HG03469 (cell line): ENCODE measurements around the gene DNAH8.
"Not testable (repeated sequence)": the region's sequence is repeated elsewhere in the genome, so short reads cannot be mapped to it uniquely, and the experiment has no call there.

ENCODE experiments used
- ATAC-seq: cut with Tn5 transposase; IDR thresholded peaks from one replicate; pipeline ENCODE4 v1.9.1; 2021; ENCODE audit warnings: mild to moderate bottlenecking, moderate library complexity, moderate number of reproducible peaks; ENCODE audit not compliant: unreplicated experiment

Gene DNAH8

DNA sequence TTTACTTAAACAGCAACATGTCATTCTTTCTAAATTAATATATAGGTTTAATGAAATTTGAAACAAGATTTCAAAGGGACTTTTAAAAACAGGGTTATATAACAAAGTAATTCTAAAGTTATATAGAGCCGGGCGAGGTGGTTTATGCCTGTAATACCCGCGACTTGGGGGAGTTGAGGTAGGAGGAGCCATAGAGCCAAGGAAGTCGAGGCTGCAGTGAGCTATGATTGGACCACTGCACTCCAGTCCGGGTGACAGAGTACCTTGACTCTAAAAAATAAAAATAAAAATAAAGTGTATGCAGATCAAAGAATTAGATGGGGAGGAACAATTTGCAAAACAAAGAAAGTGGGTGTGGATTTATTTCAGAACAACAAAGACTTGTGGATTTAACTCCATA is 182.4 kb downstream of the DNAH8 start:
- no peak for ATAC-seq

DNA sequence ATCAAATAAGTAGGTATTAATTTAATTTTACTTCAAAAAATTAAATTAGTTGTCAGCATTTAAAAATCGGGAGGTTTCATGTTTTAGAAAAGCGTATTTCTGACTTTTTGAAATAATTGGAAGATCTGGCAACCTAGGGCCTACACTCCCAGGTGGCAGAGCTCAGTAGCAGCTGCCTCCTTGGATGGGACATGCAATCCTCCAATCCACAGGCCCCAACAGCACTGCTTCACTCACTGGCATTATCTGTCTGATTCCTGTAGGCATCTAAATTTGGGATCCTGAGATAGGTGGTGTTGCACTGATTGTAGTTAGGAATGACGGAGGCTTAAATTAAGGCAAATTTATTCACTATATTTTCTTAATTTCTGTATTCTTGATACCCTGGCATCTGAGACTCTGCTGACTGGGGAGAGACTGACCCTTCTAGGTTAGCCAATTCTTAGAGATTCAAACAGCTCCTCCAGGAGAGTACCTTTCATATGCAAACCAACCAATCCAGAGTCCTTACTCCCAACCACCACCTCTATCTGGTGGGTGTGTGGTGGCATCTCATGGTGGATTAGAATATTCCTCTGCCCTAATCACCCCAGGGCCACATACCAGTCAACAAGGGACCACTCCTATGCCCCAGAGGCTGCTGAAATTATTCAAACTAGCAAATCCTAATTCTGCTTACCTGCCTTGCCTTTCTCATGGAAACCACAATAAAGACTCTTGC is 186.9 kb downstream of the DNAH8 start:
- no peak for ATAC-seq

GRCh38 chr6:38906582-38906981 is 191.5 kb downstream of the DNAH8 start:
- no peak for ATAC-seq

DNA sequence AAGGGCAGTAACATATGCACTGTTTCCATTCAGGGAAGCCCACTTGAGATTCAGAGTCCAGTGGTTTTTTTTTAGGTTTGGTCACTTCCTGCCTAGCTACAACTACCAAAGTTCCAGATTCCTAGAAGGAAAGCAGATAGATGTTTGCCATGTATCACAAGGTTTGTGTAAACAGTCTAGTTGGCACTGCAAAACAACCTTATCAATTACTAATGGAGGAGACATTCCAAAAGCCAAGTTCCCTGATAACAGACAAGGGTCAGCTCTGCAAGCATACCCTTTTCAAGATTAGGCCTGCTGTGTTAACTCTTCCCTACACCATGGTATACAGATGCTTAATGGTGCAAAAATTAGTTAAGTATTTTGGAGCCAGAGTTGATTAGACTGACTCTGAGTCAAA is 192.2 kb downstream of the DNAH8 start:
- no peak for ATAC-seq

DNA sequence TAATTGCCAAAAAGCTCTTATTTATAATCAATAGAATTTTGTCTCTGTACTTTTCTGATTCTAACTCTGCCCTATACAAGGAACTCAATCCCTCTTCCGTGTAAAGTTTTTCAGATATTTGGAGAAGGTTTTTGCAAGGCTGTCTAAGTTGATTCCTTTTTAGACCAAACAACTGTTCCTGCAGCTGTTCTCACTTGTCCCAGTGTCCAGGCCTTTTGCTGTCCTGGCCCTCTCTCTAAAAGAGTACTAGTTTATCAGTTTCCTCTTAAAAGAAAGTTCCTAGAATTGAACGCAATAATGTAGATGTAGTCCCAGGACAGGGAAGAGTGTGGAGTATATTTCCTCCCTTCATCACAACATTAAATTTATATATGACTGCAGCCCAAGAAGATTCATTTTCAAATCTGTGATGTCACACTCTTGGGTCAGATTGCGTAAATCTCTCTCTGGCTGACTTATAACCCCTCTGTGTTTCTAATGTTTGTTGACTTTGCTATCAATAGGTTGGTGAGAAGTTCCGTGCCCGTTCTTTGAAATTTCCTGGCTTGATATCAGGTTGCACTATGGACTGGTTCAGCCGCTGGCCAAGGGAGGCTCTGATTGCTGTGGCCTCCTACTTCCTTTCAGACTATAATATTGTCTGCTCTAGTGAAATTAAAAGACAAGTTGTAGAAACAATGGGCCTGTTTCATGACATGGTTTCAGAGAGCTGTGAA is 194.1 kb downstream of the DNAH8 start:
- ATAC-seq, result no peak

- ATAC-seq, result no peak
These were observed 195.1 kb downstream of the DNAH8 start for GRCh38 chr6:38910207-38910606.

DNA sequence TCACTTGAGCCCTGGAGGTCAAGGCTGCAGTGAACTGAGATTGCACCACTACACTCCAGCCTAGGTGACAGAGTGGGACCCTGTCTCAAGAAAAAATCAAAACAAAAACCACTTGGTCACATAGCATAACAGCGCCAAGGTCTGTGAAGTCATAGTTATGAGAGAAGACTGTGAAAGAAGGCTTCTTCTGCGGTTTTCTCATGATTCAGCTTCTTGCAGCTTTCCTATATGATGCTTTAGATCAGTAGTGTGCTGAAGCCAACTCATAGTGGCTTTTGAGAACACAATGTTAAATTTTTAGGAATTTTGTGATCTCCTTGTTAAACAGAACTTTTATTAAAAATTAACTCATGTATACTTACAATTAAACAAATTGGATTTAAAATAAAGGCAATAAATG is 197.3 kb downstream of the DNAH8 start:
- no peak for ATAC-seq

DNA sequence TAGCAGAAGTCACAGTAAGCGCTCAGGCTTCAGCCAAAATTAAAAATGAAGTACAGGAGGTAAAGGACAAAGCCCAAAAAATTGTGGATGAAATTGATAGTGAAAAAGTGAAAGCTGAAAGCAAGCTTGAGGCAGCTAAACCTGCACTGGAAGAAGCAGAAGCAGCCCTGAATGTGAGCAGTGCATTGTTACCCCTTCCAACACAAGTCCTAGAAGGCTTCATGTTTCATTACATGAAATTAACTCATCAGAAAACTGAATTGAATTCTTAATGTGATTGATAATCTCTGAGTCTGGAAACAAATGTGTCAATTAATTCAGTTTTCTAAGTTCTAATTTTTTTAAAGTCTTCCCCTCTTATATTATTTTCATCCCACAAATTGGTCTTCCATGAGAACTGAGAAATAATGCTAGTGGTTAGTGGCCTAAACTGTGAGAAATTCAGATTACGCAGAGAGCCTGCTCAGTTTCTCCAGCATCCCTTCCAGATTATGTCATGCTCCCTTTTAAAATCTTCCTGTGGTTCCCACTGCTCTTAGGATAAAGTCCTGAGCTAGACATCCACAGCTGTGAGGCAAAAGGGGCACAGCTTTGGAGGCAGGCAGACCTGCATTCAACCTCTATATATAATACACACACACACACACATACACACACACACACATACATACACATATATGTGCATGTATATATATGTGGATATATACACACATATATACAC is 200.3 kb downstream of the DNAH8 start:
- ATAC-seq, result no peak

GRCh38 chr6:38921540-38921939 is 206.4 kb downstream of the DNAH8 start:
- not testable (repeated sequence) for ATAC-seq

DNA sequence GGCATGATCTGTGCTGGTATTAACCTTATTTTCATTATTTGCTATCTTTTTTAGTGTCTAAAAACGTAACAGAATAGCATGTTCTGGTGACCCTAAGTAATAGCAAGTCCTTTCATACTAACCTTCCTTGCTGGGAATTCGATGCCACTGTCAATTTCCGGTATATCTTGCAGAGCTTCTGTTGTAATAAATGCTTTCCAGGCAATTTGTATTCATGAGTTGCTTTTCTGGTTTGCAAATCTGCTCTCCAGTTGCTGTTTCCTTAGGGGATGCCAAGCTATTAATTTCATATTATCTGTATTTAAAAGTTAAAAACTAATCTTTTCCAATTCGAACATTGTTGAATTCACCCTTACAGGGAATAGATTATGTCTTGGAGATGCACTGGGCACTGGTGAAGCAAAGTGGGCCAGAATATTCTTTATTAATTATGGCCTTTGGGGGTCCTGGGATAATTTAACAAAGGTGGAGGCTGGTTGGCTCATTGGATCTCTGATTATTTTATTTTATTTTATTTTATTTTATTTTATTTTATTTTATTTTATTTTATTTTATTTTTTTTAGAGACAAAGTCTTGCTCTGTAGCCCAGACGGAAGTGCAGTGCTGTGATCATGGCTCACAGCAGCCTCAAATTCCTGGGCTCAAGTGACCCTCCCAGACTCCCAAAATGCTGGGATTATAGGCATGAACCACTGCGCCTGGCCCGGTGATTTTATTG is 209.8 kb downstream of the DNAH8 start:
- no peak for ATAC-seq

- no peak for ATAC-seq
These were observed 214.4 kb downstream of the DNAH8 start for GRCh38 chr6:38929560-38929959.

GRCh38 chr6:38933426-38933825 is 218.3 kb downstream of the DNAH8 start:
- ATAC-seq, result no peak

- ATAC-seq, result no peak
These were observed 219.9 kb downstream of the DNAH8 start for GRCh38 chr6:38935051-38935450.

DNA sequence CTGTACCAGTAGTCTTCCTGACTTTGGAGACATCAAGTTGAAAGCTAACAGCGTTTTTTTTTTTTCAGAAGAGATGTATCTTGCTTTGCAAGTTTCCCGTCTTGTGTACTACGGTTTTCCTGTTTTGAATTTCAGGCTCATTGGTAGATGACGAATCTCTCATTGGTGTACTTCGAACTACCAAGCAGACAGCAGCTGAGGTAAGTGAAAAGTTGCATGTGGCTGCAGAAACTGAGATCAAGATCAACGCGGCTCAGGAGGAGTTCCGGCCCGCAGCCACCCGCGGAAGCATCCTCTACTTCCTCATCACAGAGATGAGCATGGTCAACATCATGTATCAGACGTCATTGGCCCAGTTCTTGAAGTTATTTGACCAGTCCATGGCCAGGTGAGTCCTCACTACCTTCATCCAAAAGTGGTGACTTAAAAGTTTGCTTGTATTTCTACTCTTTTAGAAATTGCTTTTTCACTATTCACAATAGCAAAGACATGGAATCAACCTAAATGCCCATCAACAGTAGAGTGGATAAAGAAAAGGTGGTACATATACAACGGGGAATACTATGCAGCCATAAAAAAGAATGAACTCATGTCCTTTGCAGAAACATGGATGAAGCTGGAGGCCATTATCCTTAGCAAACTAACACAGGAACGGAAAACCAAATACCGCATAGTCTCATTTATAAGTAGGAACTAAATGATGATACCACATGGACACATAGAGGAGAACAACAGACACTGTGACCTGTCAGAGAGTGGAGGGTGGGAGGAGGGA is 222.9 kb downstream of the DNAH8 start:
- ATAC-seq, result no peak

- no peak for ATAC-seq
These were observed 223.6 kb downstream of the DNAH8 start for GRCh38 chr6:38938741-38939140.

DNA sequence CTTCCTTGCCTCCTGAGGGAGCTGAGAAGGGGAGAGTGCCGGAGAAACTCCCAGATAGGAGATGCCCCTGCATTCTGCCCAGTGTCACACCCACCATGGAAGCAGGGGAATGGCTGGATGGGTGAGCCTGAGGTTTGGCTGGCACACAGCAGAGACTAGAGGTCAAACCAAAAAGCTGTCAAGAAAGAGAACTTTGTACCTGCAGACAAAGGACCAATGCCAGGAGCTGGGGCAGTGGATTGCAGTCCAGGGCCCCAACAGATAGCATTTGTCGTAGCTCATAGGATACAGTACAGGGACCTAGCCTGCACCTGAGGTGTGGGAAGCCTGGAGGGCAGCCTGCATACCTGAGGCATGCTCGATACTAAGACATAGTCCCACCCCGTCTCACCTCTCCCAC is 227.3 kb downstream of the DNAH8 start:
- no peak for ATAC-seq

DNA sequence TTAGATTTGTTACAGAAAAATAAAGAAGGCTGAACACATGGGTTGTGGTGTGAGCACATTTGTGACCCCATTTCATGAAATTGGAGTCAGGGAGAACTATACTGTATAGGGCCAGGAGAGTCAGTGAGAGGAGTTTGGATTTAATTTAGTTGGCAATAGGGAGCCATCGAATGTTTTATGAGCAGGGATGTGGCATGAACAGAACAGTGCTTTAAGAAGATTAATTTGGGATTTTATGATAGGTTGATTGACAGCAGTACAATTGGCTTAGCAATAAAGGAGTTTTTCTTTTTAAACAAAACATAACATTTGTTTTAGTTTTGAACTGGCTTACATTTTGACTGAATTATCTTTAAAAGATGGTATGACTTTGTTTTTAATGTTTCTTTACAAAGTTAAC is 227.9 kb downstream of the DNAH8 start:
- ATAC-seq, result no peak

DNA sequence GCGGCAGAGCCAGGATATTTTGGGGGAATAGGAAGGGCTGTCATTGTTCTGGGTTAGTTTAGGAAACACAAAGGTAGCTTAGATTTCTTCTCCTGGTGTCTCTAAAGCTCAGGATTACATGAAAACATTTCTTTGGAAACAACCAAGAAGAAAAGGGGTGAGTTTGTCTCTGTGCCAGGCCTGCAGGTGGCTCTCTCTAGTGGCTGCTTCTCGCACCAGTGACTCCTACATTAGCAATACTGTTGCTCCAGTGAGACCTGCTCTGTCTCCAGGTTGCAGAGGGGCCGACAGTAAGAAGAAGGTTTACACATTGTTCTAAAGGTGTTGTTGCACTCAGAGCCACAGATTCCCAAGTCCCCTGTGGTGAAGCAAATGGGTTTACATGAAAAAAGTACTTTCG is 228.9 kb downstream of the DNAH8 start:
- ATAC-seq, result no peak

GRCh38 chr6:38944655-38945279 is 229.7 kb downstream of the DNAH8 start:
- ATAC-seq, result no peak

GRCh38 chr6:38955861-38956260 is 240.8 kb downstream of the DNAH8 start:
- no peak for ATAC-seq
